HCT116 (cell line): ENCODE results near the gene SMIM12. TPM values are rescaled to one million over a fixed set of nuclear protein-coding genes. Genes with fewer than 3 reads are reported as not detected.
"Not testable (repeated sequence)": the region's sequence is repeated elsewhere in the genome, so short reads cannot be mapped to it uniquely, and the experiment has no call there.

Experiments used
- ATAC-seq: fragments of 200-7000 bp; cut with Tn5 transposase; 2 replicates; pipeline ENCODE4 v1.9.1; 2020; ENCODE audit warnings: mild to moderate bottlenecking, moderate library complexity
- BruUV-seq: library from RNA; stranded (reverse); fragments of 400-500 nt; replicated peaks from 2 replicates; lab custom pipeline; 2021; lab: Mats Ljungman, UMichigan
- CTCF ChIA-PET: fragments of 300-600 bp; sonication (Branson Sonifier 250); formaldehyde crosslinking; loops from one replicate; lab custom pipeline; 2021; ENCODE audit warnings: antibody characterized with exemption; lab: Charles Lee
- POLR2A ChIA-PET: fragments of 300-600, 350-600 bp; sonication (Branson Sonifier 250); formaldehyde crosslinking; loops from one replicate; lab custom pipeline; 2021; ENCODE audit warnings: antibody characterized with exemption; lab: Charles Lee
- RAD21 ChIA-PET, 2 experiments: fragments of 300-600 bp; sonication (Branson Sonifier 250); formaldehyde crosslinking; loops; one replicate each; lab custom pipeline; 2023; ENCODE audit warnings: low total read pairs in 2 of 2; ENCODE audit not compliant: uncharacterized antibody in 2 of 2, unreplicated experiment in 2 of 2, low non-redundant PET in 1 of 2; lab: Charles Lee
- DNase-seq: peaks from one replicate; pipeline ENCODE4 v3.0.0-alpha.2; 2010; ENCODE audit warnings: low read depth, low spot score
- H2AFZ ChIP-seq: fragments of 200-600 bp; shearing (Covaris generic), sonication (generic); 2 replicates; pipeline ENCODE4 v1.6.1; 2017; ENCODE audit warnings: low read depth, mixed run types, mixed read lengths, antibody characterized with exemption, low read length; ENCODE audit not compliant: poor library complexity, severe bottlenecking
- H3K27ac ChIP-seq: 2 replicates; pipeline ENCODE4 v1.5.1; 2012; ENCODE audit warnings: low read depth, low read length
- H3K27me3 ChIP-seq: fragments of 200-600 bp; sonication (generic); 2 replicates; pipeline ENCODE4 v1.6.1; 2016; ENCODE audit warnings: mixed run types, low read length, mixed read lengths; ENCODE audit not compliant: insufficient read depth
- H3K36me3 ChIP-seq, 2 experiments: fragments of 200-500 bp in 1 of 2; fragments of 200-600 bp in 1 of 2; sonication (Bioruptor generic) in 1 of 2; sonication (generic) in 1 of 2; 2 replicates each; pipeline versions ENCODE4 v1.5.1 to v1.6.1; 2014 to 2016; ENCODE audit warnings: low read length in 2 of 2, inconsistent platforms in 1 of 2, mixed read lengths in 1 of 2, mixed run types in 1 of 2; ENCODE audit not compliant: insufficient read depth in 2 of 2, control insufficient read depth in 1 of 2
- H3K4me1 ChIP-seq, 2 experiments: fragments of 200-600 bp in 1 of 2; sonication (generic) in 1 of 2; 2 replicates each; pipeline versions ENCODE4 v1.5.1 to v1.6.1; 2012 to 2017; ENCODE audit warnings: low read length in 2 of 2, inconsistent platforms in 1 of 2, mild to moderate bottlenecking in 1 of 2, mixed read lengths in 1 of 2, mixed run types in 1 of 2, moderate library complexity in 1 of 2; ENCODE audit not compliant: insufficient read depth in 2 of 2, control insufficient read depth in 1 of 2
- H3K4me2 ChIP-seq: fragments of 200-600 bp; sonication (generic); 2 replicates; pipeline ENCODE4 v1.6.1; 2017; ENCODE audit warnings: mixed run types, low read length, mixed read lengths
- H3K4me3 ChIP-seq, 2 experiments: fragments of 200-600 bp in 1 of 2; sonication (generic) in 1 of 2; replicated peaks in 1 of 2; 2 replicates each; pipeline ENCODE4 v1.5.1; 2011 to 2016; ENCODE audit warnings: low read length in 2 of 2, control low read depth in 1 of 2, low read depth in 1 of 2, mild to moderate bottlenecking in 1 of 2, mixed read lengths in 1 of 2, mixed run types in 1 of 2
- H3K79me2 ChIP-seq: fragments of 200-600 bp; sonication (generic); 2 replicates; pipeline ENCODE4 v1.6.1; 2017; ENCODE audit warnings: mild to moderate bottlenecking, mixed run types, low read length, moderate library complexity, mixed read lengths; ENCODE audit not compliant: insufficient read depth
- H3K9ac ChIP-seq: fragments of 200-600 bp; sonication (generic); 2 replicates; pipeline ENCODE4 v1.6.1; 2016; ENCODE audit warnings: low read length, mixed read lengths
- H3K9me2 ChIP-seq: fragments of 200-600 bp; sonication (generic), shearing (Covaris generic); 2 replicates; pipeline ENCODE4 v1.6.1; 2017; ENCODE audit warnings: mixed run types, mild to moderate bottlenecking, moderate library complexity; ENCODE audit not compliant: insufficient read depth
- H3K9me3 ChIP-seq, 2 experiments: fragments of 200-500 bp in 1 of 2; fragments of 200-600 bp in 1 of 2; sonication (Bioruptor generic) in 1 of 2; sonication (generic) in 1 of 2; 2 replicates each; pipeline ENCODE4 v1.6.1; 2014 to 2017; ENCODE audit warnings: low read length in 2 of 2, mixed read lengths in 2 of 2, inconsistent platforms in 1 of 2, low read depth in 1 of 2, mild to moderate bottlenecking in 1 of 2, mixed run types in 1 of 2, moderate library complexity in 1 of 2; ENCODE audit not compliant: control insufficient read depth in 1 of 2, insufficient read depth in 1 of 2
- H4K20me1 ChIP-seq: fragments of 200-600 bp; sonication (generic), shearing (Covaris generic); 2 replicates; pipeline ENCODE4 v1.6.1; 2017; ENCODE audit warnings: mixed run types, mild to moderate bottlenecking, moderate library complexity; ENCODE audit not compliant: insufficient read depth
- CEBPB ChIP-seq: IDR thresholded peaks from 2 replicates; pipeline ENCODE4 v1.6.1; 2012; ENCODE audit warnings: low read depth
- EGR1 ChIP-seq: IDR thresholded peaks from 2 replicates; pipeline ENCODE4 v1.6.1; 2012; ENCODE audit warnings: low read depth
- ELF1 ChIP-seq: IDR thresholded peaks from 2 replicates; pipeline ENCODE4 v1.6.1; 2012; ENCODE audit warnings: low read depth, borderline replicate concordance
- EZH2 ChIP-seq: fragments of 200-600 bp; sonication (generic); IDR thresholded peaks from 2 replicates; pipeline ENCODE4 v1.6.1; 2017; ENCODE audit warnings: antibody characterized with exemption, mixed run types
- EZH2phosphoT487 ChIP-seq: fragments of 200-600 bp; IDR thresholded peaks from 2 replicates; pipeline ENCODE4 v1.6.1; 2018; ENCODE audit warnings: antibody characterized with exemption, borderline replicate concordance
- JUND ChIP-seq: IDR thresholded peaks from 2 replicates; pipeline ENCODE4 v1.6.1; 2012
- POLR2AphosphoS5 ChIP-seq: IDR thresholded peaks from 2 replicates; pipeline ENCODE4 v1.6.1; 2011; ENCODE audit warnings: mild to moderate bottlenecking, low read depth, low read length, moderate library complexity
- RAD21 ChIP-seq: IDR thresholded peaks from 2 replicates; pipeline ENCODE4 v1.6.1; 2012; ENCODE audit warnings: low read depth, mild to moderate bottlenecking
- YY1 ChIP-seq: IDR thresholded peaks from 2 replicates; pipeline ENCODE4 v1.6.1; 2011; ENCODE audit warnings: low read length, low read depth, moderate library complexity, mild to moderate bottlenecking; ENCODE audit not compliant: insufficient replicate concordance; ENCODE audit errors: extremely low read depth
- ZBTB33 ChIP-seq: IDR thresholded peaks from 2 replicates; pipeline ENCODE4 v1.6.1; 2011; ENCODE audit warnings: mild to moderate bottlenecking, low read length, moderate library complexity; ENCODE audit not compliant: insufficient replicate concordance; ENCODE audit errors: extremely low read depth
- ZFX ChIP-seq: fragments of 450-650 bp; IDR thresholded peaks from 2 replicates; pipeline ENCODE4 v1.6.1; 2017
- ZNF274 ChIP-seq: fragments of 200-500 bp; sonication (Bioruptor generic); IDR thresholded peaks from 2 replicates; pipeline ENCODE4 v1.6.1; 2014; ENCODE audit warnings: mild to moderate bottlenecking, low read depth, low read length, inconsistent platforms
- intact Hi-C: fragments of 100-400 bp; cut with micrococcal nuclease; formaldehyde crosslinking; loops from 2 replicates; pipeline ENCODE4 v1.10.0; 2022
- total RNA-seq: library from RNA; stranded (reverse); gene quantifications from one replicate; pipeline ENCODE4 v1.2.1, GENCODE V29; 2021; ENCODE audit not compliant: unreplicated experiment
- TF ChIP-seq, protein P1 (sequence below), 3 experiments: fragments of 200-600 bp in 1 of 3; sonication (generic) in 1 of 3; IDR thresholded peaks in 2 of 3; conservative IDR thresholded peaks in 1 of 3; 2 replicates each; pipeline ENCODE4 v1.5.1; 2012 to 2017; ENCODE audit warnings: low read depth in 2 of 3, low read length in 2 of 3, antibody characterized with exemption in 1 of 3, borderline replicate concordance in 1 of 3, control low read depth in 1 of 3, mild to moderate bottlenecking in 1 of 3, mixed read lengths in 1 of 3, mixed run types in 1 of 3, moderate library complexity in 1 of 3; ENCODE audit not compliant: insufficient read depth in 1 of 3
- TF ChIP-seq, protein P2 (sequence below): IDR thresholded peaks from 2 replicates; pipeline ENCODE4 v1.6.1; 2012
- TF ChIP-seq, protein P3 (sequence below): IDR thresholded peaks from 2 replicates; pipeline ENCODE4 v1.6.1; 2012

Gene SMIM12
- total RNA-seq, 1 experiment from 2014 or later, result 31.3 TPM

DNA sequence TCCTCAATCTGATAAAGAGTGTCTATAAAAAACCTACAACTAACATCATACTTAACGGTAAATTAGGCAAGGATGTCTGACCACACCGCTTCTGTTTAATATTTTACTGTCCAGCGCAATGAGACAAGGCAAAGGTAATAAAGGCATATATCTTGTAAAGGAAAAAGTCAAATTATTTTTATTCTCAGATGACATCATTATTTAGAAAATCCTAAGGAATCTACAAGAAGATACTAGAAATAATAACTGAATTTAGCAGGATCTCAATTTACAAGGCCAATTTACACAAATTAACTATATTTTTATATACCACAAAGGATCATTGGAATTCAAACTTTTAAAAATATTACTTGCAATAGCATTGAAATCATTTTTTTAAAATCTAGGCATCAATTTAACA lies 37.3 kb downstream of the SMIM12 start:
- POLR2A ChIA-PET, result no interaction called here
- Histone ChIP-seq H3K9me3 (no peaks in the 10 kb centered on the region), H3K27ac (no peak overlapping the region), H4K20me1 (no peaks in the 10 kb centered on the region), H3K9me2 (no peaks in the 10 kb centered on the region), H3K4me3 (no peak overlapping the region), H3K9ac (no peak overlapping the region), H2AFZ (no peak overlapping the region), H3K36me3 (no peaks in the 10 kb centered on the region), H3K4me2 (no peak overlapping the region), H3K27me3 (peaks cover 6% of the 10 kb centered on the region; the same call in 1 of the 2 replicates), H3K79me2 (no peaks in the 10 kb centered on the region), H3K4me1 (no peaks in the 10 kb centered on the region)
- ATAC-seq (no peak), DNase-seq (no peak)
- TF ChIP-seq, protein P1, sequence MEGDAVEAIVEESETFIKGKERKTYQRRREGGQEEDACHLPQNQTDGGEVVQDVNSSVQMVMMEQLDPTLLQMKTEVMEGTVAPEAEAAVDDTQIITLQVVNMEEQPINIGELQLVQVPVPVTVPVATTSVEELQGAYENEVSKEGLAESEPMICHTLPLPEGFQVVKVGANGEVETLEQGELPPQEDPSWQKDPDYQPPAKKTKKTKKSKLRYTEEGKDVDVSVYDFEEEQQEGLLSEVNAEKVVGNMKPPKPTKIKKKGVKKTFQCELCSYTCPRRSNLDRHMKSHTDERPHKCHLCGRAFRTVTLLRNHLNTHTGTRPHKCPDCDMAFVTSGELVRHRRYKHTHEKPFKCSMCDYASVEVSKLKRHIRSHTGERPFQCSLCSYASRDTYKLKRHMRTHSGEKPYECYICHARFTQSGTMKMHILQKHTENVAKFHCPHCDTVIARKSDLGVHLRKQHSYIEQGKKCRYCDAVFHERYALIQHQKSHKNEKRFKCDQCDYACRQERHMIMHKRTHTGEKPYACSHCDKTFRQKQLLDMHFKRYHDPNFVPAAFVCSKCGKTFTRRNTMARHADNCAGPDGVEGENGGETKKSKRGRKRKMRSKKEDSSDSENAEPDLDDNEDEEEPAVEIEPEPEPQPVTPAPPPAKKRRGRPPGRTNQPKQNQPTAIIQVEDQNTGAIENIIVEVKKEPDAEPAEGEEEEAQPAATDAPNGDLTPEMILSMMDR (IDR thresholded peaks at IDR 0.05 in 2 of 3, conservative IDR thresholded peaks at IDR 0.05 in 1 of 3; ENCODE audit: borderline replicate concordance in 1 of 3, insufficient read depth in 1 of 3, low read depth in 2 of 3, low read length in 2 of 3), result no peak
- TF ChIP-seq JUND (no peak), CEBPB (no peak), EGR1 (no peak), YY1 (no peak), ZNF274 (no peak), ZFX (no peak), ZBTB33 (no peak), ELF1 (no peak), RAD21 (no peak), EZH2 (no peak), POLR2AphosphoS5 (no peak), EZH2phosphoT487 (no peak)
- TF ChIP-seq, protein P2, sequence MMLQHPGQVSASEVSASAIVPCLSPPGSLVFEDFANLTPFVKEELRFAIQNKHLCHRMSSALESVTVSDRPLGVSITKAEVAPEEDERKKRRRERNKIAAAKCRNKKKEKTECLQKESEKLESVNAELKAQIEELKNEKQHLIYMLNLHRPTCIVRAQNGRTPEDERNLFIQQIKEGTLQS, result no peak
- TF ChIP-seq, protein P3, sequence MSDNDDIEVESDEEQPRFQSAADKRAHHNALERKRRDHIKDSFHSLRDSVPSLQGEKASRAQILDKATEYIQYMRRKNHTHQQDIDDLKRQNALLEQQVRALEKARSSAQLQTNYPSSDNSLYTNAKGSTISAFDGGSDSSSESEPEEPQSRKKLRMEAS, result no peak
- BruUV-seq, result no TSS peak
- RAD21 ChIA-PET, result no interaction called here
- CTCF ChIA-PET, result no interaction called here
- intact Hi-C loops, result no loop called here

DNA sequence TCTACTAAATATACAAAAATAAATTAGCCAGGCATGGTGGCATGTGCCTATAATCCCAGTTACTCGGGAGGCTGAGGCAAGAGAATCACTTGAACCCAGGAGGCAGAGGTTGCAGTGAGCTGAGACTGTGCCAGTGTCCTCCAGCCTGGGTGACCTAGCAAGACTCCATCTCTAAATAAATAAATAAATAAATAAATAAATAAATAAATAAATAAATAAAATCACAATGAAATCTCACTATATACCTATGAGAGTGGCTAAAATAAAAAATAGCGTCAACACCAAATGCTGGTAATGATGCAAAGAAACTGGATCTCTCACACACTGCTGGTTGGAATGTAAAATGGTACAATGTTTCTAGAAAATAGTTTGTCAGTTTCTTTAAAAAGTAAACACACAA lies 40.7 kb downstream of the SMIM12 start:
- H2AFZ ChIP-seq, H3K9me3 ChIP-seq, H3K9me2 ChIP-seq, BruUV-seq, H3K9ac ChIP-seq, H3K4me3 ChIP-seq, intact Hi-C loops, CTCF ChIA-PET, H3K4me2 ChIP-seq, ATAC-seq, DNase-seq, H3K36me3 ChIP-seq, POLR2A ChIA-PET, H3K27ac ChIP-seq, H3K27me3 ChIP-seq, H3K79me2 ChIP-seq, RAD21 ChIA-PET, H3K4me1 ChIP-seq, H4K20me1 ChIP-seq: not testable (repeated sequence)
